GM19328 (cell line): ENCODE results near the gene MAD1L1.
"Not testable (repeated sequence)": the region's sequence is repeated elsewhere in the genome, so short reads cannot be mapped to it uniquely, and the experiment has no call there.

Experiments used
- ATAC-seq: cut with Tn5 transposase; IDR thresholded peaks from one replicate; pipeline ENCODE4 v1.9.1; 2021; ENCODE audit warnings: mild to moderate bottlenecking, moderate library complexity; ENCODE audit not compliant: unreplicated experiment

The MAD1L1 gene

DNA sequence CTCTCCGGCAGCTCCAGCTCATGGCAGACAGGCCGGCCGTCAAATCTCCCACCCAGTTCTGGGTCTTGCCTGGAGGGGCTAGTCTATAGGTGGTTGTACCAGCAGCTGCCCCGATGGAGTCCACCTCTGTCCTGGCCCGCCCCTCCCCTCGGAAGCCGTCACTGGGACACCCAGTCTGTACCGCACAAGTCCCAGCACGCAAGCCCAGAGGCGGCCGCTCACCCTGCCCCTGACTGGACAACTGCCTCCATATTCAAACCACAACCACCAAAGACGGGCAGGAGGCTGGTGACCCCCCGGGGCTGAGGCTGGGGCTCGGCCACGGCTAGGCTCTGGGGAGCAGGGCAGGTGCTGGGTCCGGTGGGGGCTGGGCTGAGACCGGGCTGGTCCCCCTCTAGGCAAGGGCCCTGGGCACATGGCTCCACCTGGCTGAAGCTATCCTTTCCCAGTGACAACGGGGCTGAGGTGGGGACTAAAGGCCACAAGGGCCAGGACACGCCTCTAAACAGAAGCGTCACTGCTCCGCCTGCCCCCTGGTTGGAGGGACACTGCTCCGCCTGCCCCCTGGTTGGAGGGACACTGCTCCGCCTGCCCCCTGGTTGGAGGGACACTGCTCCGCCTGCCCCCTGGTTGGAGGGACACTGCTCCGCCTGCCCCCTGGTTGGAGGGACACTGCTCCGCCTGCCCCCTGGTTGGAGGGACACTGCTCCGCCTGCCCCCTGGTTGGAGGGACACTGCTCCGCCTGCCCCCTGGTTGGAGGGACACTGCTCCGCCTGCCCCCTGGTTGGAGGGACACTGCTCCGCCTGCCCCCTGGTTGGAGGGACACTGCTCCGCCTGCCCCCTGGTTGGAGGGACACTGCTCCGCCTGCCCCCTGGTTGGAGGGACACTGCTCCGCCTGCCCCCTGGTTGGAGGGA is 371.6 kb downstream of the MAD1L1 start:
- not testable (repeated sequence) for ATAC-seq

DNA sequence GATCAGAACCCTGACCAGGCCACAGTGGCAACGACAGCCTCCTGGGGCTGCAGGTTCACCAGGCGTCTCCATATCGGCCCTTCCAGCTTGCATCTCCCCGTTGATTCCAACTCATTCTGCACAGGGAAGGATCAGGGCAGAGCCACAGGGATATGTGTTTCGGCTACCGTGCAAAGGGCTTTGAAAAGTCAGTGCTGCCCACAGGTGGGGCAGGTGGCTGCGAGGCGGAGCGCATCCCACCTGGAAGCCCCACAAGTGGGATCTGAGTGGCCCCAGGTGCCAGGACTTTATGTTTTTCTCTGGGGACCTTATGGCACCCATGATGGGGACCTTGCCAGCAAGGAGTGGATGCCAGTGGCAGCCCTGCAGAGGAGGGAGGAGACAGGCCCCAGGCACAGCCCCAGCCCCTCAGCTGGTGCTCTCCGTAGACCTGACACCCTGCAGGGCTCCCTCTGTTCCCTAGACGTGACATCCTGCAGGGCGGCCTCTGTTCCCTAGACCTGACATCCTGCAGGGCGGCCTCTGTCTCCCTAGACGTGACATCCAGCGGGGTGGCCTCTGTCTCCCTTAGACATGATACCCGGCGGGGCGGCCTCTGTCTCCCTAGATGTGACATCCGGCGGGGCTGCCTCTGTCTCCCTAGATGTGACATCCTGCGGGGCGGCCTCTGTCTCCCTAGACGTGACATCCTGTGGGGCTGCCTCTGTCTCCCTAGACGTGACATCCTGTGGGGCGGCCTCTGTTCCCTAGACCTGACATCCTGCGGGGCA is 373.3 kb downstream of the MAD1L1 start:
- ATAC-seq = no peak

DNA sequence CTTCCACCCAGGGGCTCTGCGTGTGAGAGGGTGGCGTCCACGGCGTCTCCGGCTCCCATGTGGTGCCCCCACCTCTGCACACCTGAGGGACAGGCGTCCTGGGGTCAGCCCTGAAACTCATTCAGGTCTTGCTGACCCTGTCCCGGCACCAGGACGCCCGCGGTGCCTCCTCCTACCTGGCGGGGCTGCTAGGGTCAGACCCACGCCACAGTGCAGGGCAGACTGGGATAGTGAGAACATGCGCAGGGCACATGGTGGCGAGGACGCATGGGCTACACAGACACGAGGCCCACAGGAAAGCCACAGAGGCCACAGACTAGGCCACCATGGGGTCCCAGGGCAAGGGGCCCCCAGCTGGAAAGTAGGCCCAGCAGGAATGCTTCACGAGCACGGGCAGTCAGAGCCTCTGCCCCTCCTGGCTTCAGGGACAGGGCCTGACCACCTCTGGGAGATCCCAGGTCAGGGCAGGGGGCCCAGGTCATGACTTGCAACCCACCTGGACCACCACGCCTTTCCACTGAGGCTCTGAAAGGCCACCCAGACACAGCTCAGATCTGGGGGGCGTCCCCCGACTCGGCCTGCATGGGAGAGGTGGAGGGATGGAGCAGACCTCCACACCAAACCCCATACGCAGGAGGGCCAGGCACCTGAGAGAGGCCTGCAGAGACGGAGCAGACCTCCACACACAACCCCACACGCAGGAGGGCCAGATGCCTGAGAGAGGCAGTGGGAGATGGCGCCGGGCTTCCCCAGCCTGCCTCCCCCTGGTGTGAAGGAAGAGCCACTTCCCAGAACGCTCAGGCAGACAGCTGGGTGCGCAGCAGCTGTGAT is 374.1 kb downstream of the MAD1L1 start:
- no peak for ATAC-seq

DNA sequence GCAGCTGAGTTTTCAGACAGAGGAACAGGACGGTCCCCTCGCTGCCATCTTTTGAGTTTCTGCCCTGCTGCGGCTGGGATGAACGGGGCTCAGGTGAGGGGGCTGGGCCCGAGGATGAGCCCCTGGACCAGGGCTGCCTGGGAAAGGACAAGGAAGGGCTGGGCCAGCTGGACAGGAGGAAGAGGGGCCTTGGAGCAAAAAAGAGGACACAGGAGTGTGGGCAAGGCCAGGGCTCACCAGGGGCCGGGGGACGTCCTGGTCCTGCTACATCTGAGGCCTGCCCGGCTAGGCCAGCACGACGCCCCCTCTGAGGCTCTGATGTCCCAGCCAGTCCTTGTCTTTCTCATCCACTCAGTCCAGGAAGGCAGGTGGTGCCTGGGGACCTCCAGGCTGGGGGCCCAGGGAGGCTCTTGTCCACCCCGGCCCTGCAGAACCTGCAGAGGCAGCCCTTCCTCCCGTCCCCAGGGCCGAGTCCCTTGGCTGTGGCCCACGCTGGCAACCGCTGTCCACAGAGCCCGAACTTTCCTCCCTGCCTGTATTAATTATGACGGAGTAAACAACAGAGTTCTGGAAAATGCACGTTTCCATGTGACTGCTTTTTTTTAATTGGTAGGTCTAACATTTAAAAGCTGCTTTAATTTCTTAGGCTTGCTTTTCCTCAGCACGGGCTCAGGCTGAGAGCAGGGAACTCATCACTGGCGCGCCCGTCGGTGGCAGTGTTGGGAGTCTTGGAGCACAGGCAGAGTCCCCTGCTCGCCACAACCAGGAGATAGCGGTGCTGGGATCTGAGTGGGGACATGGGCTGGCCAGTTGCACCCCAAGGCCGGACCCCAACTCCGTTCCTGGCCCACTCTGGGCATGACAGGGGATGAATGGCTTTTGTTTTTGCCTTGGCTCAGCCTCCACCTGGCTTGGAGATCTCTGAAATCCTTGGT is 375.0 kb downstream of the MAD1L1 start:
- no peak for ATAC-seq

DNA sequence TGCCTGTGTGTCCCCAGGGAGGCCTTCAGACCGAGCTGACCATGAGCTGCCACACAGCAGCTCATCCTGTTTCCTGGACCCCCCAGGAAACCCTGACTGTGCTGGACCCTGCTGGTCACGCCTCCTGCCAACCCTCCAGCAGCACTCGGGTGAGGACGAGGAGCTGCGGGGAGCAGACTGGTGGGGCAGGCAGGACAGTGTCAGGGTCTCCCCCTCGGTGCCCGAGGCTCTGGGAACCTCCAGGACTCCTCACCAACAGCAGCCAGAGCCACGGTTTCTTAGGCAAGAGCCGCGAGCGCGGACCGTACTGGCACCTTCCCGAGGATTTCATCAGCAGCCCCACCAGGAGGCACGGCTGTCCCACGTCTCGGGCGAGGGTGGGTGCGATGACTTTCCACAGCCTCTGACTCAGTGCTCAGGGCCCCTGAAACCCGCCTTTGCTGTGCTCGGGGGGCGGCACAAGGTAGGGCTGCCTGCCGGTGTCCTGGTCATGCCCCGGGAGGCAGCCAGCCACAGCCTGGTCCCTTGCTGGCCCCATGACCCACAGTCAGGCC is 375.8 kb downstream of the MAD1L1 start:
- no peak for ATAC-seq

DNA sequence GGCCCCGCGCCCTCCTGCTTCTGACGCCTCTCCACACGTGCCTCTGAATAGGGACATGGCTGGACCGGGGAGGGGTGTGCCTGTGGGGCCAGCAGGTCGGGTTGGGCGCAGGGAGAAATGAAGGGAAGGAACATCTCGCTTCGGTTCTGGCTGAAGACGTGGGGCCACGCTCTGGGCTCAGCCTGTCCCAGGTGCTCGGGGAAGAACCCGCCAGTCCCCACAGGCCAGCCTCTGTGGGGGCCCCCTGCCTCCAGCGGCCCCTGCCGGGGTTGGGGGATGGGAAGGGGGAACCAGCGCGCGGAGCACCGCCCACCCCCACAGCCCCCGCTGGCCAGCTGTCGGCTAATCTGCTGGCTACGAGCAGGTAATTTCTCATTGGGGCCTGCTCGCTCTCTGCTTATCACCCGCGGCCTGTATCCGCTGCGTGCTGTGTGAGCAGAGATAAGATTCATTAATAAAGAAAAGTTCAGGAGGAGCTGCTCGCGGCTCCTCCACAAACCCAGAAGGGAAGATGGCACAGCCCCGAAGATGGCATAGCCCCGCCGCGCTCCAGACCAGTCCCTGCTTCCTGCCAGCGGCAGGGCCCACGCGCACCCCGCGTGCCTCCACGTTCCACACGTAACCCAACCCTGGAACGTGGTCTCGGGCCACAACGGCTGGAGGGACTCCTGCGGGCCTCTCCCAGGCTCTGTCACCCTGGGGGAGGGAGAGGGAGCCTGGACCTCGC is 376.4 kb downstream of the MAD1L1 start:
- ATAC-seq = no peak

GRCh38 chr7:1855725-1856160 is 377.0 kb downstream of the MAD1L1 start:
- no peak for ATAC-seq

DNA sequence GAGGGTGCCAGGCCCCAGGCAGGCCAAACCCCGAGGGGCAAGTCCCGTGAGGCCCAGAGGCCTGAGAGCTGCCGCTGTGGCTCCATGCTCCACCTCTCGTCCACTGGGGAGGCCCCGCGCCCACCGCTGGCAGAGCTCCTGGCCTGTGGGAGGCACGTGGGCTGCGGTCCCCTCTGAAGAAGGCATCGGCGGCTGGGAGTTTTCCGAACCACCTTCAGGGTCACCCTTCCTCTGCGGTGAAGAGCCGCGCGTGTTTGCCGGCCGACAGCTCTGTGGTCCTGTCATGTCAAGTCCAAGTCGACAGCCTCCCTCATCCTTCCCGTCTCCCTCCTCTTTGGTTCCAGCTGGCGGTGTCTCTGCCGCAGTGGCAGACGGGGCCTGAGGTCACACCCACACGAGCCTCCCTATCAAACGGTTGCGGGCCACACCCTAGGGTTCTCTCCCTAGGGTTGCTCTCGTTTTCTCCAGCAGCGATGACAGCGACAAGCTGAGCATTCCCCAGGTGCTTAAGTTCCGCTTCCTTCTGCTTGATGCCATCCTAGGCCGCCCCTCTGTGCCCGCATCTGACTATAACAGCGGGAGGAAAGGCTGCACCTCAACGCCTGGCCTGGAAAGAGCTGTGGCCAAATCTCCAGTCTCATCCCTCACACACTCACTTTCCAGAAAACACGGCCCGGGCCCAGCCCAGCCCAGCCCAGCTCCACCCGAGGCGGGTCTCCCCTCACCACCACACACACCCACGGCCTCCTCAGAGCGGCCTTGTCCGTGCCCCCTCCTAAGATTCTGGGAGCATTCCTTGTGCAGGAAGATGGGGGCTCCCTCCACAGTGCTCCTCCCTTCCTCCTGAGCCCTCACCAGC is 377.6 kb downstream of the MAD1L1 start:
- ATAC-seq = no peak

- ATAC-seq = no peak
Observed at GRCh38 chr7:1853986-1854865, 378.5 kb downstream of the MAD1L1 start.

GRCh38 chr7:1853431-1853985 is 379.2 kb downstream of the MAD1L1 start:
- no peak for ATAC-seq

- ATAC-seq = no peak
Observed at GRCh38 chr7:1852517-1853430, 380.0 kb downstream of the MAD1L1 start.

GRCh38 chr7:1851721-1852516 is 380.8 kb downstream of the MAD1L1 start:
- ATAC-seq = no peak

DNA sequence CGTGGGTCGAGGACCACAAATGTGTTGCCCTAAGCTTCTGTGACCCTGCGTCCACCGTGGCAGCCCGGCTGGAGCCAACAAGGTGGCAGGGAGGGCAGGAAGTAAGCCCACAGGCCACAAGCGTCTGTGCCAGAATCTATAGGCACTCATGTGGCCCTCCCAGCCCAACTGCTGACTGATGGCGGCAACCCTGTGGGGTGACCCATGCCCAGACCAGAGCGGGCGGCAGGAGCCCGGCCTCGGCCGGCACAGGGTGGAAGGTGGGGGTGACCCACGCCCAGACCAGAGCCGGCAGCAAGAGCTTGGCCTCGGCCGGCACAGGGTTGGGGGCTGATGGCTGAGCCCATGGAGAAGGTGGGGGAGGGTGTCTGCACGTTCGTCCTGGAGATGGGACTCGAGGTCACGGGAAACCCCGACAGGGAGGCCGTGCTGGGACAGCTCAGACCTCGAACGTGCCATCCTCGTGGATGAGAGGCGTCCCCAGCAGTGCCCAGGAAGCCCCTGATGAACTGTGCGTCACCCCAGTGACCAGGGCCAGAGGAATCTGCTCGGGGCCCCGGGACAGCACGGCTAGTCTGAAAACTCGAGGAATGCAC is 381.7 kb downstream of the MAD1L1 start:
- ATAC-seq = no peak

DNA sequence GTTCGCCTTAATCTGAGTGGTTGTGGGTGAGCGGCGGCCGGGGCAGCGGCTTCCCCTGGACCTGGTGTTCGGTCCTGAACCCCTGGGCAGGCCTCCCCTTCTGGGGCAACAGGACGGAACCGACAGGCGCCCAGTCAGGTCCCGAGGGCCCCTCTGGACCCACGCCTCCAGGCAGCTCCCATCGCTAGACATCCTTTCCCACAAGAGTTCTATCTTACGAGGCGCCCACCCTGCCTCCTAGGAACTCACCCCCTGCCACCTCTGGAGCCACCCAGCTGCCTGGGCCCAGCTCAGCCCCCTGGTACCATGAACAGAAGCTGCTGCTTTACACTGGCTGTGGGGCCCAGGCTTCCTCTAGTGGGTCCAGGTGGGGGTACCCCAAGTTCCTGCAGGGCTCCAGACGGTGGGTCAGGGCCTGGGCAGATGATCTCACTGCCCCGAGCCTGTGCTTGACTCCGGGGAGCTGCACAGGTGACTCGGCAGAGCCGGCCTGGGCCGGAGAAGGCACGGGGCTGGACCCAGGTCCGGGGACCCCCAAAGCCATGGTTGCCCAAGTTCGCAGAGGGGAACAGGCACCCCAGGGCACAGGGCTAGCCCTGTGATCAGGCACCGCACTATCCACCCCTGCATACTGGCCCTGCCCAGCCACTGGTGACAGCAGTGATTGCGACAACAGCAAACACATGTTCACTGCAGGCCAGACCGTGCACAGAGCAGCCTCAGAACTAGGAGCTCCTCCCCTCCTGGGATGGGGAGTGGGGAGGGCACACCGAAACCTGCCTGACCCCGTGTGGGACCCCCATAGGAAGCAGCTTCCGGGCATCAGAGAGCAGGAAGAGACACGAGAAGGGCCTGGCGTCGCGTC is 382.4 kb downstream of the MAD1L1 start:
- ATAC-seq = no peak
